ENCODE data around the gene CDH10.

The CDH10 gene

GRCh38 chr5:24644761-24645160 lies at the start of gene CDH10:
CDH10 (minus strand) TSS chr5:24644978; CDS start chr5:24593490, 51,488 bp downstream.
- peak; percentile 39 for DNase-seq (ENCODE audit: low spot score)

- DNase-seq (ENCODE audit: low spot score), result no peak
Measured at GRCh38 chr5:24693609-24694008, 48.8 kb upstream of the CDH10 start.

GRCh38 chr5:24691074-24691473 lies 46.3 kb upstream of the CDH10 start:
- no peak for DNase-seq (ENCODE audit: low spot score)

- DNase-seq (ENCODE audit: low spot score), result peak; percentile 8
Measured at GRCh38 chr5:24681106-24681505, 36.3 kb upstream of the CDH10 start.

GRCh38 chr5:24668050-24668449 lies 23.3 kb upstream of the CDH10 start:
- no peak for DNase-seq (ENCODE audit: low spot score)

GRCh38 chr5:24649531-24649930 lies 4.8 kb upstream of the CDH10 start:
- no peak for DNase-seq (ENCODE audit: low spot score)

GRCh38 chr5:24646915-24647314 lies 2.1 kb upstream of the CDH10 start:
- DNase-seq (ENCODE audit: low spot score), result no peak

GRCh38 chr5:24645483-24645882 lies 705 bp upstream of the CDH10 start:
- no peak for DNase-seq (ENCODE audit: low spot score)

GRCh38 chr5:24643880-24644279 lies 898 bp downstream of the CDH10 start:
- no peak for DNase-seq (ENCODE audit: low spot score)

GRCh38 chr5:24643156-24643555 lies 1.6 kb downstream of the CDH10 start:
- no peak for DNase-seq (ENCODE audit: low spot score)

GRCh38 chr5:24642022-24642421 lies 2.8 kb downstream of the CDH10 start:
- peak; percentile 17 for DNase-seq (ENCODE audit: low spot score)

GRCh38 chr5:24635209-24635608 lies 9.6 kb downstream of the CDH10 start:
- DNase-seq (ENCODE audit: low spot score), result no peak

- peak; percentile 33 for DNase-seq (ENCODE audit: low spot score)
Measured at GRCh38 chr5:24633715-24634325, 11.0 kb downstream of the CDH10 start.

- no peak for DNase-seq (ENCODE audit: low spot score)
Measured at GRCh38 chr5:24632353-24632752, 12.4 kb downstream of the CDH10 start.

GRCh38 chr5:24630918-24631317 lies 13.9 kb downstream of the CDH10 start:
- DNase-seq (ENCODE audit: low spot score), result no peak

- no peak for DNase-seq (ENCODE audit: low spot score)
Measured at GRCh38 chr5:24629798-24630197, 15.0 kb downstream of the CDH10 start.

GRCh38 chr5:24624872-24625271 lies 19.9 kb downstream of the CDH10 start:
- DNase-seq (ENCODE audit: low spot score), result no peak

- DNase-seq (ENCODE audit: low spot score), result no peak
Measured at GRCh38 chr5:24623624-24624023, 21.2 kb downstream of the CDH10 start.

GRCh38 chr5:24623031-24623430 lies 21.7 kb downstream of the CDH10 start:
- no peak for DNase-seq (ENCODE audit: low spot score)

- peak; percentile 32 for DNase-seq (ENCODE audit: low spot score)
Measured at GRCh38 chr5:24621792-24622191, 23.0 kb downstream of the CDH10 start.

- no peak for DNase-seq (ENCODE audit: low spot score)
Measured at GRCh38 chr5:24616566-24616965, 28.2 kb downstream of the CDH10 start.

- no peak for DNase-seq (ENCODE audit: low spot score)
Measured at GRCh38 chr5:24615159-24615558, 29.6 kb downstream of the CDH10 start.

GRCh38 chr5:24609706-24610105 lies 35.1 kb downstream of the CDH10 start:
- no peak for DNase-seq (ENCODE audit: low spot score)

- no peak for DNase-seq (ENCODE audit: low spot score)
Measured at GRCh38 chr5:24606971-24607370, 37.8 kb downstream of the CDH10 start.

- no peak for DNase-seq (ENCODE audit: low spot score)
Measured at GRCh38 chr5:24602188-24602587, 42.6 kb downstream of the CDH10 start.
